CD14-positive monocyte (primary cell): ENCODE data around the gene PRSS50. TPM values are rescaled to one million over a fixed set of nuclear protein-coding genes. Genes with fewer than 3 reads are reported as not detected.

Experiments
- DNase-seq, 3 donors: peaks; one replicate each; pipeline ENCODE4 v3.0.0-alpha.2; 2011 to 2022
- H2AFZ ChIP-seq: 2 replicates; pipeline ENCODE4 v1.6.0; 2012; ENCODE audit warnings: mild to moderate bottlenecking, low read depth, low read length, inconsistent platforms; ENCODE audit not compliant: insufficient read depth, poor library complexity, severe bottlenecking
- H3K27ac ChIP-seq, 2 donors: 1 replicate in 1 of 2; 2 replicates in 1 of 2; pipeline ENCODE4 v1.5.1; 2012 to 2013; ENCODE audit warnings: low read length in 2 of 2, control low read depth in 1 of 2, inconsistent platforms in 1 of 2, low read depth in 1 of 2, mild to moderate bottlenecking in 1 of 2
- H3K27me3 ChIP-seq, 2 donors: one replicate each; pipeline versions ENCODE4 v1.6.0 to v1.6.1; 2011 to 2013; ENCODE audit warnings: low read length in 2 of 2; ENCODE audit not compliant: control insufficient read depth in 2 of 2, insufficient read depth in 2 of 2
- H3K36me3 ChIP-seq, 2 donors: replicated peaks in 1 of 2; 1 replicate in 1 of 2; 2 replicates in 1 of 2; pipeline versions ENCODE4 v1.5.1 to v1.6.1; 2012 to 2013; ENCODE audit warnings: low read length in 2 of 2, control low read depth in 1 of 2, inconsistent platforms in 1 of 2, mild to moderate bottlenecking in 1 of 2; ENCODE audit not compliant: insufficient read depth in 2 of 2, control insufficient read depth in 1 of 2
- H3K4me1 ChIP-seq, 2 donors: 1 replicate in 1 of 2; 2 replicates in 1 of 2; pipeline versions ENCODE4 v1.5.1 to v1.6.1; 2012 to 2013; ENCODE audit warnings: low read length in 2 of 2, control low read depth in 1 of 2, inconsistent platforms in 1 of 2, mild to moderate bottlenecking in 1 of 2, moderate library complexity in 1 of 2; ENCODE audit not compliant: insufficient read depth in 2 of 2, control insufficient read depth in 1 of 2
- H3K4me2 ChIP-seq: replicated peaks from 2 replicates; pipeline ENCODE3; 2012; ENCODE audit warnings: low read length, moderate library complexity, mild to moderate bottlenecking; ENCODE audit not compliant: poor library complexity, severe bottlenecking; ENCODE audit errors: extremely low read depth
- H3K4me3 ChIP-seq, 3 experiments: fragments of 200-600 bp in 1 of 3; sonication (generic) in 1 of 3; replicated peaks in 1 of 3; 1 replicate in 2 of 3; 2 replicates in 1 of 3; pipeline ENCODE4 v1.5.1; 2011 to 2013; ENCODE audit warnings: low read length in 3 of 3, mild to moderate bottlenecking in 3 of 3, control low read depth in 2 of 3, low read depth in 2 of 3, inconsistent platforms in 1 of 3, moderate library complexity in 1 of 3
- H3K79me2 ChIP-seq: 2 replicates; pipeline ENCODE4 v1.6.0; 2012; ENCODE audit warnings: mild to moderate bottlenecking, control low read depth, inconsistent platforms, low read length, moderate library complexity; ENCODE audit not compliant: insufficient read depth
- H3K9ac ChIP-seq: 2 replicates; pipeline ENCODE4 v1.6.0; 2017; ENCODE audit warnings: low read length, mild to moderate bottlenecking; ENCODE audit not compliant: insufficient read depth, poor library complexity, severe bottlenecking
- H3K9me3 ChIP-seq, 2 donors: replicated peaks in 1 of 2; 1 replicate in 1 of 2; 2 replicates in 1 of 2; pipeline versions ENCODE4 v1.5.1 to v1.6.1; 2012 to 2013; ENCODE audit warnings: low read length in 2 of 2, control low read depth in 1 of 2; ENCODE audit not compliant: control insufficient read depth in 1 of 2, insufficient read depth in 1 of 2
- H4K20me1 ChIP-seq: 2 replicates; pipeline ENCODE4 v1.6.0; 2012; ENCODE audit warnings: mild to moderate bottlenecking, low read length, control low read depth, moderate library complexity; ENCODE audit not compliant: insufficient read depth
- H3K27ac Mint-ChIP-seq, 7 donors: one replicate each; pipeline ENCODE4 v1.8.0; 2020; ENCODE audit warnings: mild to moderate bottlenecking in 7 of 7, mixed read lengths in 7 of 7, moderate library complexity in 6 of 7, inconsistent platforms in 2 of 7
- H3K27me3 Mint-ChIP-seq, 3 donors: one replicate each; pipeline ENCODE4 v1.8.0; 2021 to 2022; ENCODE audit warnings: low read depth in 3 of 3, mild to moderate bottlenecking in 3 of 3, mixed read lengths in 3 of 3, moderate library complexity in 3 of 3, inconsistent platforms in 1 of 3
- H3K36me3 Mint-ChIP-seq, 2 donors: one replicate each; pipeline ENCODE4 v1.8.0; 2020; ENCODE audit warnings: mixed read lengths in 2 of 2, inconsistent platforms in 1 of 2, mild to moderate bottlenecking in 1 of 2
- H3K4me1 Mint-ChIP-seq: one replicate; pipeline ENCODE4 v1.8.0; 2020; ENCODE audit warnings: mild to moderate bottlenecking, mixed read lengths
- H3K4me3 Mint-ChIP-seq, 2 donors: one replicate each; pipeline ENCODE4 v1.8.0; 2020; ENCODE audit warnings: mild to moderate bottlenecking in 2 of 2, mixed read lengths in 2 of 2, moderate library complexity in 1 of 2
- H3K9me3 Mint-ChIP-seq, 7 donors: one replicate each; pipeline ENCODE4 v1.8.0; 2020 to 2022; ENCODE audit warnings: mixed read lengths in 7 of 7, mild to moderate bottlenecking in 6 of 7, moderate library complexity in 6 of 7, inconsistent platforms in 2 of 7
- CTCF ChIP-seq: fragments of 200-600 bp; IDR thresholded peaks from one replicate; pipeline ENCODE4 v1.8.0; 2022; ENCODE audit warnings: antibody characterized with exemption, mild to moderate bottlenecking
- WGBS: methylation state at CpG from one replicate; pipeline ENCODE4 v1.1.5; 2013; ENCODE audit warnings: missing lambda C conversion rate; ENCODE audit not compliant: insufficient coverage; 5-methylcytosine and 5-hydroxymethylcytosine counted together
- intact Hi-C, 2 donors: fragments of 100-400 bp; cut with micrococcal nuclease; formaldehyde crosslinking; loops; one replicate each; pipeline versions ENCODE4 v1.15.0 to v1.15.1; 2023
- polyA plus RNA-seq, 3 donors: library from polyadenylated mRNA; depleted of rRNA in 1 of 3; unstranded in 2 of 3; stranded (reverse) in 1 of 3; fragments of 300-500 nt in 2 of 3; fragments of >200 nt in 1 of 3; fragmentation: Illumina TruSeq in 2 of 3; gene quantifications; 1 replicate in 2 of 3; 2 replicates in 1 of 3; pipeline ENCODE4 v1.2.3, GENCODE V29; 2012 to 2021

The PRSS50 gene
- polyA plus RNA-seq, 3 donors: not detected

DNA sequence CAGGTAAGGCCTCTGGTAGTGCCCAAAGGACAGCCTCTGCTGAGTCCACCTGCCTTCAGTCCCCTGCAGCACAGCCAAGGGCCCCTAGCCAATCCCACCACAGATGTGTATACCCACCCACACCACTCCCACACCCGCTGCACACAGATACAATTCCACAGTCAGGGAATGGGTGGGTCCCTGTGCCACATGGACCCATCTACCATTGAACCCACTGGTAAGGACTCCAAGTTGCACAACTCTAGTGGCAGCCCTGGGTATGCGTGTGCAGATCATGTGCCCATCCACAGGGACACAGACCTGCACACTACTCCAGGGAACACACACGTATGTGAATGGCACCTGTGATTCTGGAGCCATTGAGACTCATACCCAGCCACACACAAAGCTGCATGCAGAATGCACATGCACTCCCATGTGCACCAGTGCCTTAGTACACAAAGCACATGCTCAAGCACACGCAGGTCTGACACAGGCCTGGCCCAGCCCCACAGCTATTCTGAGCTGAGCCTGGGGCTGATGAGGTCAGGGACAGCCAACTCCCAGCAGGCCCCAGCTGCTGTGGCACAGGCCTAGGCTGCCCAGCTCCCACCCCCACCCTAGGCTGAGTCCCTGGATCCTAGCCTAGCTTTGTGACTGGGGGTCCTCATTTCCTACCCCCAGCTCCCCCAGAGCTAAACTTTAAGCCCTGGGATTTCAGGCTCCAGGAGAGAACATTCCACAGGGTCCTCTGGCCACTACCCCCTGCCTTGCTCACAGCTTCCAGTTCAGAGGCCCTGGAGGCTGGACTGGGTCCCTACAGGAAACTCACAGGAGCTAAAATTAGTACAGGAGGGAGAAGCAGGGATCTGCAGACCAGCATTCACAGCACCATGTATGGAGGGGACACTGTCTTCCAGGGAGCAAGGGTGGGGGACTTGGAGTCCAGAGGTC is 21.4 kb downstream of the PRSS50 start:
- Mint-ChIP-seq H3K36me3 (peaks cover 4 to 8% of the 10 kb centered on the region in 2 donors), H3K4me1 (peaks cover 69% of the 10 kb centered on the region), H3K27me3 (peaks cover 18 to 28% (median 25%) of the 10 kb centered on the region in 3 donors), H3K9me3 (peaks cover 0 to 2% (median 0%) of the 10 kb centered on the region in 7 donors), H3K4me3 (peak overlapping the region; percentile 37), H3K27ac (peak overlapping the region; percentile 76 to 92 (median 87))
- no peaks in the 10 kb centered on the region for H3K9me3 ChIP-seq
- peak overlapping the region; percentile 37 to 70 for H3K27ac ChIP-seq
- intact Hi-C loops: loop anchor here in 1 of 2 donors (10.0 kb wide), 1 partner anchor 279 kb away; the partner anchor contains the start of genes CCDC12 and NBEAL2
- no peaks in the 10 kb centered on the region for H3K36me3 ChIP-seq
- peaks cover 0 to 16% of the 10 kb centered on the region in 2 donors for H3K27me3 ChIP-seq
- H3K4me1 ChIP-seq: peaks cover 68 to 79% of the 10 kb centered on the region in 2 donors
- H3K9ac ChIP-seq: no peak overlapping the region
- peak overlapping the region; percentile 26 for H3K4me2 ChIP-seq
- H3K79me2 ChIP-seq: no peaks in the 10 kb centered on the region
- DNase-seq: peak in 2 of 3 donors; percentile 7 to 19
- TF ChIP-seq CTCF: no peak
- H4K20me1 ChIP-seq: peaks cover 14% of the 10 kb centered on the region
- peak overlapping the region in 1 of 3 experiments; percentile 83 for H3K4me3 ChIP-seq
- 60% methylated on average over 4 of the region's 4 CpGs for WGBS
- no peak overlapping the region for H2AFZ ChIP-seq

- peak; percentile 40 for TF ChIP-seq CTCF
These were observed 22.3 kb downstream of the PRSS50 start for GRCh38 chr3:46695177-46695961.

More at GRCh38 chr3:46695177-46695961, 22.3 kb downstream of the PRSS50 start:
- Histone ChIP-seq H3K4me2 (peak overlapping the region; percentile 26), H3K27ac (peak overlapping the region; percentile 37 to 70), H3K36me3 (no peaks in the 10 kb centered on the region), H3K27me3 (peaks cover 0 to 10% of the 10 kb centered on the region in 2 donors), H2AFZ (peak overlapping the region; percentile 38), H4K20me1 (peaks cover 12% of the 10 kb centered on the region), H3K9me3 (no peaks in the 10 kb centered on the region), H3K9ac (no peak overlapping the region), H3K4me1 (peaks cover 68 to 78% of the 10 kb centered on the region in 2 donors), H3K79me2 (no peaks in the 10 kb centered on the region), H3K4me3 (peak overlapping the region in 1 of 3 experiments; percentile 83)
- peaks cover 0 to 2% (median 0%) of the 10 kb centered on the region in 7 donors for H3K9me3 Mint-ChIP-seq
- H3K36me3 Mint-ChIP-seq: peaks cover 4 to 8% of the 10 kb centered on the region in 2 donors
- intact Hi-C loops: loop anchor here in 1 of 2 donors (10.0 kb wide), 1 partner anchor 279 kb away; the partner anchor contains the start of genes CCDC12 and NBEAL2
- 34% methylated on average over 7 of the region's 11 CpGs for WGBS
- H3K27ac Mint-ChIP-seq: peak overlapping the region; percentile 76 to 92 (median 87)
- peaks cover 13 to 27% (median 18%) of the 10 kb centered on the region in 3 donors for H3K27me3 Mint-ChIP-seq
- H3K4me3 Mint-ChIP-seq: peak overlapping the region; percentile 37 to 42
- peaks cover 71% of the 10 kb centered on the region for H3K4me1 Mint-ChIP-seq
- peak; percentile 85 to 92 (median 89) for DNase-seq
